Epidermal melanocyte (primary cell): ENCODE measurements around the gene HOXC12.

Experiments
- DNase-seq: peaks from one replicate; pipeline ENCODE4 v3.0.0; 2011; ENCODE audit warnings: low spot score; ENCODE audit not compliant: insufficient read length

Gene HOXC12

DNA sequence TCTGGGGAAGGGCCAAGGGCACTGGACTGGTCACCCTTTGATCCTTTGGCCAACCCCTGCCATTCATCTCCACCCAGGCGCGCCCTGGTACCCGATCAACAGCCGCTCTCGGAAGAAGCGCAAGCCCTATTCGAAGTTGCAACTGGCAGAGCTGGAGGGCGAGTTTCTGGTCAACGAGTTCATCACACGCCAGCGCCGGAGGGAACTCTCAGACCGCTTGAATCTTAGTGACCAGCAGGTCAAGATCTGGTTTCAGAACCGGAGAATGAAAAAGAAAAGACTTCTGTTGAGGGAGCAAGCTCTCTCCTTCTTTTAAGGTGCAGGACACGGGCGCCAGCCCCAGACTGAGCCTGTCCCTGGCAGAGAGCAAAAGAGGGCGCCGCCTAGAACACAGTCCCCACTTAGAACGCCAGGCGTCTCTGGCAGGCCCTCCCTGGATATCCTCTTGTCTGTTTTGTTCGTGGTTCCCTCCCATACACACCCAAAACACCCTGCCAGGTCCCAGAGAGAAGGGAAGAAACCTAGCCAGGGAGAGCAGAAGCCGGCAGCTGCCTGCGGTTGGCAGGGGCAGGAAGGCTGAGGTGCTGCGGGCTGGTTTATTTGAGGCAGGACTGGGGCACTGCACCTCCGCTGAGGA lies 1.7 kb downstream of the HOXC12 start:
- no peak for DNase-seq

- DNase-seq: no peak
These were observed 2.3 kb downstream of the HOXC12 start for GRCh38 chr12:53956914-53957536.

GRCh38 chr12:53958128-53958527 lies 3.4 kb downstream of the HOXC12 start:
- no peak for DNase-seq

DNA sequence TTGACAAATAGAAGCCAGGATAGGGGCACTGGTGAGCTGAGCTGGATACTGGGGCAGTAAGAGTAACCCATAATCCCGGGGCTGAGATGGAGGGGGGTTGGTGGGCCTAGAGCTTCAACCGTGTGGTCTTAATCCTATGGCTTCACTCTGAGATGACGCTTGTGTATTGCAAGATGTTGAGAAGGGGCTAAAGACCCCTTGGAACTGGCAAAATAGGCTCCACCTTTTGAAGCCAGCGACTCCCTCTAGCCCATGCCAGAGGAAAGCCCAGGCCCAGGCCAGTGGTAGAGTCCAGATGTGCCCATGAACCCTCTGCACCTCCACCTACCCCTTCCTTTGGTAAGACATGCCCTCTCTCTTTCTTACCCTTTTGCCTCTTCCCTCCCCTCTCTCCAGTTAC lies 4.6 kb downstream of the HOXC12 start:
- DNase-seq: no peak

DNA sequence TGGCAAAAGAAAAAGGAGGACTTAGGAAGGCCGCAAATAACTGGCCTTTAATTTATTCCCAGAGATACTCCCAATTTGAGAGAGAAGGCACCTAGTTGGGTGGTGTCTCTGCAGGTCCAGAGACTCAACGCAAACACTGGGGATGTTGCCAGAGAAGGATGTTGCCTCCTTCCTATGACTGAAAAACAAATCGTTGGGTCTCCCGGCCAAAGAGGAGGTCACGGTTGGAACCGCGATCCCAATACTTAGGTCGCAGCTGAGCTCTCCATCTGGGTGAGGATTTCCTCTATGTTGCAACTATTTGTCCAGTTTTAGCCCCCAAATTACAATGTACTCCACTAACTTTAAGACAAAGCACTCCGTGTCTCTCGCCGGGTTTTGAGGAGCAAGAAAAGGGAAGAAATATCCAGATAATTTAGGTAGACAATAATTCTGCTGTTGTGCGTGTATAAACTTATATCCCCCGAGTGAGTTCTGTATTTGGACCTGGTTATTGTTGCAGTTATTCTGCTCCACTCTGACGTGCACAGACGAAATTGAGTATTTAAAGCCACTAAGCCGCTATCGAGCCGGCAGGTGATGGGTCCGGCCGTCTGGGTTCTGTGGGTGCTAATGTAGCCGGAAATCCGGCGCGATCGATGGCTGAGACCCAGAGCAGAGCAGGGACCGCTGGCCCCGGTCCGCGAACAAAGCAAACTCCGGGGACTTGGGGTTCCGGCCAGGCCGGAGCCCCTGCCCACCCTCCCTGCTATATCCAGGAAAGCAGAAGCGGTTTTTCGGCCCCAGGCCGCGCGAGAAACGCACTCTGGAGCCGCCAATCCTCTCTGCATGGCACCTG lies 5.7 kb downstream of the HOXC12 start:
- no peak for DNase-seq

GRCh38 chr12:53961025-53961761 lies 6.5 kb downstream of the HOXC12 start:
- DNase-seq: no peak

GRCh38 chr12:53963005-53963404 lies 8.3 kb downstream of the HOXC12 start:
- no peak for DNase-seq

DNA sequence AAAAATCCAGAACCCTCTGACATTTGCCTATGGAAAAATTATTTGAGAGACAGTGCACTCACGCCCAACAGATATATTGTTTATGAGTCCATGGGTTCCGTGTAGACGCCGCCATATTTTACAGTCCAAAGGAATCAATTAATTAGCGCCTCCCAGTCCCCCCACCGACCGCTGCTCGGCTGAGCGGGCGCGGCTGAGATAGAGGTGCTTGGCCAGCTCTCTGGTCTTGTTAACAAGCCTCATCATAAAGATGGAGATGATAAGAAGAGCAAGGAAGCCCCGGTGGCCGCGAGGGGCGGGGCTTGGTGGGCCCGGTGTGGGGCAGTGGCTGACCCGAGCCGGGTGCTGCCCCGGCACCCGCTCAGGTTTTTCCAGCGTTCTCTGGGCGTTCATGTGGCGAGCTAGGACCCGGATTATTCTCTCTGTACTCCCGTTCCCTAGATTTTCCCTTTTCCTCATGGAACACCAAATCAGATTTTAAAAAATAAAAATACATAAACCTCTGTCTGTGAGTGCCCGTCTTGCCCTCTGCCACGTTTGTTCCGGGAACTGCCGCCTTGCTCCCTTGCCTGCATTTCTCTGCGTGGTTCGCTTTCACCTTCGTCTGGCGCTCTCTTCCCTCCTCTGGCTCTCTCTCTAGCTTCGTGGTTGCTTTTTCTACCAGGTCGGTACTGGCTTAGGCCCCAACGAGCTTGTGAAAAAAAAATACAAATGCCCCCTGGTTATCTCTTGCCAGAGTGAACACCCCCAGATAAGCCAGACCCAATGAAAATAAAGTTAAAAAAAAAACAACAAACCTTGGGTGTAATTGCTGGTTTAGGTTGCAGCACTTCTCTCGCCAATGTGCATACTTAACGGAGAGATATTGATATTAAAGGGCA lies 9.0 kb downstream of the HOXC12 start:
- no peak for DNase-seq

DNA sequence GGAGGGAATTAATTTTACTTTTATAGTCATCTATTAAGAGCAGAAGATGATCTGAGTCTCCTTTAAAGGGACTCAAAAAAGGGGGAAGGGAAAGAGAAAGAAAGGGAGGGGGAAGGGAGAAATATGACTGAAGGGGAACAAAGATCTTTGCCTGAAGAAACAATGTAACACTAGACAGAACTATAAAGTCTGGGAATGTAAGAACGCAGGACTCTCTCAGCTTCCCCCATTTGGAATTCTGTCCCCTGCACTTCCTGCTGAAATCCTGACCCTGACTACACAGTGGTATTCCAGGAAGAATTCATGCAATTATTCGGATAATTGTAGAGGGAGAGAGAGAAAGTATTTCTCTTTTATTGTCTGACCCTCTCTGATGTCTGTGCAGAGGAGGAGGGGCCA lies 9.6 kb downstream of the HOXC12 start:
- DNase-seq: no peak

DNA sequence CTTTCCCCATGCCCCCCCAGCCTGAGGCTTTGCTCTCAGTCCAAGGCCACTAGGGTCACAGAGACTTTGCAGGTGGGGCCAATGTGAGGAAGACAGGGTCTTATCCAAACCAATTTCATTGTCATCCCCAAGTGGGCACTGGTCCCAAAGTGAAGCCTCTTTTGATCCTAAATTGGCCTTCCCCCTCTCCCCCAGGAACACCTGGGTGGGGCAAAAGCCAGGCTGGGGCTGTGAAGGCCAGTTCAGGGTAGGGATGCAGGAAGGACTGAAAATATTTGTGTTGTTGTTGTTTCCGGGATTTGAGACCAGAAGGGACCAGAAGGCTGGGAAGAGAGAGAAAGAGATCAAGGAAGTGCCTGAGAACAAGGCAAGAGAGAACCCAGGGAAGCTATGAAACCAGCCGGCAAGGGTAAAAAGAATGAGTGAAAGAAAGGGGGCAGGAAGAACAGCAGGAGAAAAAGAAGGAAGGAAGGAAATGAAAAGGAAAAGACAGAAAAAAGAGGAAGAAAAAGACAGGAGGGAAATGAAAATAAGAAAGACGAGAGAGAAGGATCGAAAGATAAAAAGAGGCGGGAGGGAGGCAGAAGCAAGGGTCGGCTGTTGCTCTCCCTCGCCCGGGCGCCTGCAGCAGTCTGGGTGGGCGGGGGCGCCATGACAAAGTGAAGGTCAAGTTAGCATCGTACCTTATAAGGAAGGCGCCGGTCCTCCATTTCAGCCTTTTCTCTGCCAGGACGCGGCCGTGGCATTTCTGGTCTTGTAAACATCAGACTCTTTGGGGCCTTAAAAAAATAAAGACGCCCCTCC lies 10.8 kb downstream of the HOXC12 start:
- DNase-seq: no peak

- DNase-seq: no peak
These were observed 11.3 kb downstream of the HOXC12 start for GRCh38 chr12:53966085-53966384.

GRCh38 chr12:53966385-53967133 lies 11.9 kb downstream of the HOXC12 start:
- no peak for DNase-seq

GRCh38 chr12:53967421-53967925 lies 12.8 kb downstream of the HOXC12 start:
- DNase-seq: no peak

GRCh38 chr12:53968214-53969127 lies 13.8 kb downstream of the HOXC12 start:
- DNase-seq: no peak

DNA sequence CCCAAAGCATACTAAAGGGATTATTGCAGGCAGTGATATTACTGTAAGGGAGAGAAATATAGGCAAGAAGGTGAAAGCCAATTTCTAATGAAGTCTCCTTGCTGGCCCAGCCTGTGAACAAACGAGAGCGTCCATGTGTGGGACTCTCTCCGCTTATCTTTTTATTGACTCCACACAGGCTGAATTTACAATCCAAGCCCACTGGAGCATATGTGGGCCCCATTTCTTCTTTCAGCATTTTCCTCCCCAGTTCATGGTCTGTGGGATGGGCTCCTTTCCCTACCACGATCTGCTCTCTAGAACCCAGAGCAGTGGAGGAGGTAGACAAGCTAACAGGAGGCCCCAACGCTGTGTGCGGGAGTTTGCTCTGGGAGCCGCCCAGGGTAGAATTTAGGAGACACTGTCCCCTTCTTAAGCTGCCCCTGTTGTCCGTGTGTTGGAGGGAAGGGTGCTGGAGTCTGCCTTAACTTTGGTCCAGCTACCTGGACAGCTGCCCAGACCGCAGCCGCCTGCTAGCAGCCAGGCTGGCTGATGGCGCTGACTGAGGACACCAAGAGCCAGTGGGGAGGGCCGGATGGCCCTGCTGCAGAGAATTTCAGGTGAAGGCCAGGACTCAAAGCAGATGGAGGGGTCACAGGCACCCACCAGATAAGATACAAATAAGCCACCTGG lies 15.0 kb downstream of the HOXC12 start:
- DNase-seq: no peak

DNA sequence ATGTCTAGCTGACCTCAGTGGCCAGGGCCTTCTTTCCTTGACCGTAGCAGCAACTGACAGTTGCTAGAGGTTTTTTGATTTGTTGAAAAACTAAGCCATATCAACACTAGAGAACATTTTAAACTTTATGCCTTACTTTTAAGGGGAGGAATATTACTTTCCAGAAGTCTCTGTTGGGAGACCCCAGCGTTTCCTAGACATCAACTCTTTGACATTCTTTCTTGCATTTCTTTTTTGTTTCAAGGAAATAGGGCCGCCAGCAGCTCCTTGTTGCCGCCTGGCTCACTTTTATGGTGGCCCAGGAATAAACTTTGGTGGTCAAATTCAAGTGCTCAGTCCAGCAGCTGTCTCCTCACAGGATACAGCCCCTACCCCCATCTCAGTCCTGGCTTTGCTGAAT lies 15.7 kb downstream of the HOXC12 start:
- no peak for DNase-seq

DNA sequence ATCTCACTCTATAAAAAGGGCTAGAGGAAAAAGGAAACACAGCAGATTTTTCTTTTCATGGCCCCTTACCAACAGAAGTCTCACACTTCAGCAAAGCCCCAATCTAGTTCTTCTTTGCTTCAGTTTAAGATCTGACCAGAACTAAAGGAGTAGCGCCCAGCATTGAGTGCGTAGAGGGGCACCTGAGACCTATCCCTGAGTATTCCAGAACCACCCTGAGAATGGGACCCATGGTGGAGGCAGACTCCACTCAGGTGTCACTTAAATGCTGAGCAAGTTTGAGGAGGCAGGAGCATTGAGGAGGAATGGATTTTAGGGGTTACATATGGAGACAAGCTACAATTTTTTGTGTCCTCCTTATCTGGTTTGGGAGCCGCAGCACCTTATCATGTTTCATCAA lies 16.4 kb downstream of the HOXC12 start:
- no peak for DNase-seq

DNA sequence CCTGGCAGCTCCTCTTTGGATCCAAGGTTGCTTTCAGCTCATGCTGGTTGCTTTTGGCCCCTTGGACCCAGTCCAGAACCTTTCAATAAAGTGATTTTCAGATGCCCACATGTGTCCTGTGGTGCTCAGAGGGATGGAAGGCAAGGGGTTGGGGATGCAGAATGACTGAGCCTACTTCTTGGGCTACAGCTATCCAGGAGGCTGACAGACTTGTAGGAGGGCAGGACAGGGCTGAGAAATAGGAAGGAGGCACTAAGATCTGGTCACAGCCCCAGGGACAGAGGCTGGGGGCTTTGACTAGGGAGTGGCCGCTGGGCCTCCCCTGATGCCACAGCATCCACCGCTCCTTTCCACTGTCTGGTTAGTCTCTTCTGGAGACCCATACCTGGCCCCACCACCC lies 17.0 kb downstream of the HOXC12 start:
- no peak for DNase-seq
